Measurements from ENCODE around the gene ATP23.

ATP23 gene

DNA sequence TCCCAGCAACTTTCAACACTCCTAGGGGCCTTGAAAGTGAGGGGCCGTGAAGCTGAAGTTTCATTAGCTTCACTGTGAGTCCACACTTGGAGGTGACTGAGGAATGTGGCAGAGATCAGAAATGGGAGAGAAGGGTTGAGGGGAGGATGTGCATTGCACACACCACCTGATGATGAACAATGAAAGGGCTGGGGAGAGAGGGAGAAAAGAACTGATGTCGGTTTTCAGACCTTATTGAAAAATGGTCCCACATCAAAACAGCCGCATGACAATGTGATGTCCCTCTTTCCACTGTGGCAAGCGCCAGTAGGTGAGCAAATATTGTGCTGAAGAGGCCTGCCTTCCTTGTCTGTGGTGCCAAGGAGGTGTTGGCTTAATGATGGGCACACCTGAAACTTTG is 32.3 kb upstream of the ATP23 start:
- no peak for FAIRE-seq

DNA sequence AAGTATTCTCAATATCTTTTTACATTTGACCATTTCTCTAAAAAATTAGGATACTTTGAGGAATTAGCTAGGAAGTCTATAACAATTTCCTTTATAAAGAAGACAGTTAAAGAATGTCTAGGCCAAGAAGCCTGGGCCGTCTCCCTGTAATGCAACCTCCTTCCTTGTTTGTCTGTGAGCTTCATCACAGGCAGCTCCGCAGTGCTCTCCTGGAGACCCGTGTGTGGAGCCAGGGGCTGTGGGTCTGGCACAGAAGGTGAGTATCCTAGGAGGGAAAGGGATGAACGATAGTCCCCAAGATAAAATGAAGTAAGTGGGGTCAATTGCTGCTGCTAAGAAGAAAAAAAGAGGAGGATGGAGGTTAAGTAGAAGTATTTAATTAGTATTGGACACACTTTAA is 31.8 kb upstream of the ATP23 start:
- no peak for FAIRE-seq

DNA sequence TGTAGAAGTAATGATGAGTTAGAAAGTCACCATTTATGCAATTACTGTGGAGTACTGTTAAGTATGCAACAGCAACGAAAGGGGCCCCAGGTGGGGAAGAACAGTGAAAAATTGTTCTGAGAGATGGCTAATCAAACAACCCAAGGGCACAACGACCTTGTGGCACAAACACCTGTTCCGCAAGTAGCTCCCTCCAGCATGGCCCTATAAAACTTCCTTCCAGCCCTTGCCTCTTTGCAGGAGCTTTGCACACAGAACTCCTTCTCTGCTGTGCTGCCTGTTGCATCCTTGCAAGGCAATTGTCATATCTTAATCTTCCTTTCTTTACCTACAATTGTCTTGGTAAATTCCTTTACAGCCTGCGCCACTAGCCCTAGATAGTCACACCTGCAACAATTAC is 23.2 kb upstream of the ATP23 start:
- FAIRE-seq, result no peak

DNA sequence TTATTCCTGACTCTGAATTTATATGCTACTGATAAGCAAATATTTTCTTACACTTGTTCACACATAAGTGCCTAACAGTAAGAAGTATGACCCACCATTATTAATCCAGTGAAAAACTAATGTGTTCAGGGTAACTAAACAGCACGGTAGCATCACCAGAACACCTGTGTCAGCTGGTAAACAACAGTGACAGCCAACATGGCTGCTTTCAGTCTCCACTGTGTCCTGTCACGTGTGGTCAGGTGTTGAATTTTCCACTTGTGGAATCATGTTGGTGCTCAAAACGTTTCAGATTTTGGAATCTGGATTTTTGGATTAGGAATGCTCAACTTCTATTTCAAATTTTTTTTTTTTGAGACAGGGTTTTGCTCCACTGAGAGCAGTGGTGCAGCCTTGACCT is 14.3 kb upstream of the ATP23 start:
- no peak for FAIRE-seq

DNA sequence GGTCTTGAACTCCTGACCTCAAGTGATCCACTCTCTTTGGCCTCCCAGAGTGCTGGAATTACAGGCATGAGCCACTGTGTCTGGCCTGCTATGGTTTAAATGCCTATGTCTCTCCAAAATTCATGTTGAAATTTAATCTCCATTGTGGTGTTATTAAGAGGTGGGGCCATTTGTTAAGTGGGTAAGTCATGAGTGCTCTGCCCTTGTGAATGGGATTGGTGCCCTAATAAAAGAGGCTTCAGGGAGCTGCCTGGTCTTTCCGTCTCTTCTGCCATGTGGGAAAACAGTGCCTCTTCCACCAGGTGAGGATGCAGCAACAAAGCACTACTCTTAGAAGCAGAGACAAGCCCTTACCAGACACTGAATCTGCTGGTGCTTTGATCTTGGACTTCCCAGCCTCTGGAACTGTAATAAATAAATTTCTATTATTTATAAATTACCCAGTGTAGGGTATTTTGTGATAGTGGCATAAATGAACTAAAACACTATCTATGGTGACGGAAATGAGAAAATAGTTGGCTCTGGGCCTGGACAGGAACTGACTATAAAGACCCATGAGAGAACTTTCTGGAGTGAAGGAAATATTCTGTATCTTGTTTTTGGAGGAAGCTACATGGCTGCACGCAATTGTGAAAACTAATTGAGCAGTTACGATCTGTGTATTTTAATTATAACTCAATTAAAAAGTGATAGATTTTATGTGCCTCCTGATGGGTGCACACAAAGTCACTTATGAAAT is 12.1 kb upstream of the ATP23 start:
- no peak for FAIRE-seq

DNA sequence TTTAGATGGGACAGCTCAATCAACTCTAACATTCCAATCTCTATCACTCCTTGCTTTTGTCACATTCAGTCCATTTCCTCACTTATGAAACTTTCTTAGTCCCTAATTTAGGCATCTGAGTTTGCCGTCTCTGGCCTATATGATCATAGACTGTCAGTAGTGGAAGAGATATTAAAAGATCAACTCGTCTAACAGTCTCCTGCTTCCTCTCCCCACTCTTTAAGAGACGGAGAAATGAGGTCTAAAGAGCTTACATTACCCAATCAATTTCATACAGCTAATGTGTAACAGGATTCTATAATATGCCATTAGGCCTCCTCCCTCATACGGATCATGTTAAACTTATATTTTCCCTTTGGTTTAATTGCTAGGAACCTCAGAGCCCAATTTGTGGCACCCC is 6.5 kb upstream of the ATP23 start:
- no peak for FAIRE-seq

DNA sequence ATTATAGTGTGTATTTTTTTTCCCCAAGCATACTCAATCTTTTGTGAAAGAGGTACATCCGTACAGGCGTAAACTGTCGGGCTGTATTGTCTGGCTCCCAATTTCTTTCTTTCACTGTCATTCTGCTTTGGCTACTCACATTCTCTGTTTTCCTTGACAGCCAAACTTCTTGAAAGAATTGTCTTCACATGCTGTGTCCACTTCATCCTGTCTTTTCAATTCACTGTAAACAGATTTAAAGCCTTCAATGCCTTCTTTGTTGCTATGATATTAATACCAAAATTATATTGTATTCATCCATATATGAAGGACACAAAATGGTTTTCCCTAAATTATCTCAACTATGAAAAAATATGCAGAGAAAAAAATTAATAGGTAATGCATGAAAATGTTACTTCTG is 6.0 kb upstream of the ATP23 start:
- no peak for FAIRE-seq

DNA sequence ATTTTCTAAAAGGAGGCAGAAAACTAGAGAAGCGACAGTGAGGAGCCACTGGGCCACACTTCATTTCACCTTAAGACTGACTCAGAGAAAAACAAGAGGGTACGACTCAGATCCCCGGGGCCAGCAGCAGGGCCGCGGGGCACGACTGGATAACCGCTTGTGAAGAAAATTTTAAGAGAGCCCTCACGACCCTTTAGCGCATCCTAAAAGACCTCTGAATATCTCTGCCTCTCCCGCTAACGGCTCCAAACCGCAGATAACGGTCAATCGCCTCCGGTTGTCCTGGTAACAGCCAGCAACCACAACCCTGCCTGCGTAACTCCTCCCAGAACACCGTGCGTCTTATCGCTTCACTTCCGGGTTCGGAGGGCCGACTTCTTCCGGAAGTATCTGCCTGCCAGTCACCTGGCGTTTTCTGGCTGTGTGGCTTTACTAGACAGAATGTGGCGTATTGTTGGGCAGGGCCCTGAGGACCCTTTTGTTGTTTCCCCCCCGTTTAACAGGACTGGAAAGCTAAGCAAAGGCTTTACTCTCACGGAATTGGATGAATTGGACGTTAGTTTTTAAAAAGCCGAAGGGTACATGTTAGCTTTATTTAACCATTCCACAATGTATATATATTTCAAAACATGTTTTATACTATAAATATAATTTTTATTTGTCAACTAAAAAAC is 5.4 kb upstream of the ATP23 start:
- FAIRE-seq, result peak; percentile 35

DNA sequence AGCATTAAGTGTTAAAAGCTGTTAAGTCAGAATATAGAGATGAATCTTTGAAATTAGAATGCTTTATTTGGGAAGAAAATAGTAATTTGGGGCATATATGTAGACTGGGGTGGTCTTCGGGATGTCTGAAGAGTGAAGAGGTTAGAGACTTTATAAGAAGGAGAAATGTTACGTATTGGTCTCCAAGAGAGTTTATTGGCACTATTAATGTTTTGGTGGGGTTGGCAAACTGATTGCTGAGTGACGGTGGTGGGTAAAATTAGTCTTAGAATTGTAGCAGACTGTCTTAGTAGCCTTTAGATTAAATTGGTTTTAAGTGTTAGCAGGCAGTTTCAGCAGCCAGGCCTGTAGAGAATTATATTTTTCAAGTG is 4.9 kb upstream of the ATP23 start:
- no peak for FAIRE-seq

DNA sequence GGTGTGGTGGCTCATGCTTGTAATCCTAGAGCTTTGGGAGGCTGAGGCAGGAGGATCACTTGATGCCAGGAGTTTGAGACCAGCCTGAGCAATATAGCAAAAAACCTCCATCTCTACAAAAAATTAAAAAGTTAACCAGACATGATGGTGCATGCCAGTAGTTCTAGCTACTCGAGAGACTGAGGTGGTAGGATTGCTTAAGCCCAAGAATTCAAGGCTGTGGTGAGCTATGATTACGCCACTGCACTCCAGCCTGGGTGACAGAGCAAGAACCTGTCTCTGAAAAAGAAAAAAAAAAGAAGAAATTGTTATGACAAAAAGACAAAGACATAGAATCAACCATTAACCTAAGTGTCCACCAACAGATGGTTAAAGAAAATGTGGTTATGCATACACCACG is 2.1 kb upstream of the ATP23 start:
- FAIRE-seq, result no peak

DNA sequence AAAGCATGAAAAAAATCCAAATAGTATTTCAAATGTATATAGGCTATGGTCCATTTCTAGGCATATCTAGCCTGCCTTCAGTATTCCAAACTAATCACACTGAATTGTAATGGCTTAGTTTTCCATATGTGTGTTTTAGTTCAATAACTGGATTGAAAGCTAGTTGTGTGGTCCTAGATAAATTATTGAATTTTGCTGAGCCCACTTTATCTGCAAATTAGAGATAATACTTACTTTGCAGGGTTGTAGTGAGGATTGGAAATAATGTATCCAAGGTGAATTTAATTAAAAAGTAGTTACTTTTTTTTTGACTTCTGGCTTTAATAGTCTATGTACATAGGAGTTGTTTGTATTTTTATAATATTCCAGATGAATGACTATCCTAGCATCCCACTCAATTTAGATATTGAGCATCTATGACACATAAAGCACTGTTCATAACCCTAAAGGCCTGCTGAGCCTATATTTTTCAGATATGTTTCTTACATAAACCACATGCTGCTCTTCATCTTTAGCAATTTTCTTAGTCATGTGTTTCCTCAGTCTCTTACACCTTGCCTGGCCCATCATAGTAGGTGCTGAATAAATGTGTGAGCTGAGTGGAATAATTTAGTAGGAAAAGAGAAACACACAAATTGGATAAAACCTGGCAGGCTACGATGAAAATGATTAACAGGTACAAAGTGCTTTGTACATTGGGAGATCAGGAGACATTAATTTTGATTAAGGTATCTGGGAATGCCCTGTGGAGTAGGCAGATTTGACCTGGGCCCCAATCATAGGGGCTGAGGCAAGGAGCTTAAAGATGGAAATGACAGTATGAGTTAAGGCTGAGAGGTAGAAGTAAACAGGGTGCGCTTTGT is 1.1 kb upstream of the ATP23 start:
- no peak for FAIRE-seq

DNA sequence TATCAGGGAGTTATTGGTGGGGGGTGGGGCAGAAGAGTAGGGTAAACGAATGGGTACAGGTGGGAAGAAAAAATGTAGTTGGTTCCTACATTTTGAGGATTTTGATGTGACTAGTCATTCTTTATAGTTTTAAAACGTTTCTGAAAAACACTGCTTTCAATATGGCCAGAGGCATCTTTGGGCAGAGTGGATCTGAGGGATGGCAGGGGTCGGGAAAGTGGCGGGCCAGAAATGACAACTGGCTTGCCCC is 527 bp upstream of the ATP23 start:
- FAIRE-seq, result no peak

DNA sequence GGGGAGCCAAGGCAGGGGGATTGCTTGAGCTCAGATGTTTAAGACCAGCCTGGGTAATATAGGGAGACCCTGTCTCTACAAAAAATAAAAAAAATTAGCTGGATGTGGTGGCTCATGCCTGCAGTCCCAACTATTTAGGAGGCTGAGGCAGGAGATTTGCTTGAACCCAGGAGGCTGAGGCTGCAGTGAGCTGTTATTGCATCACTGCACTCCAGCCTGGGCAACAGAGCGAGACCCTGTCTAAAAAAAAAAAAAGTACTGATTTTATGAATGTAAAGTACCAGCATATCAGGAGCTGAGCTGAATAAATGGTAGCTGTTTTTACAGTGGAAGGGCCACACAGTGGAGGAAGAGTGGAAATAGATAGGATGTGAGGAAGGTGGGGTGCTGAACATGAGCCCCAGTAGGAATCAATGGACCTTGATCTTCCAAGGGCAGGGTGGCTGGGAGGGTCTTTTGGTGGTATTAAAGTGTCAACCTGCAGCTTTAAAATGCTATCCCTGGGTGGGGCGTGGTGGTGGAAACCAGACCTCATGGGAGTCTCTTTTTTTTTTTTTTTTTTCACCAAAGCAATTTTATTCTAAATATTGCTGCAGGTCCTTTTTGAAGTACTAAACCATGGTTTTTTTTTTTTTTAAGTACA is 2.2 kb downstream of the ATP23 start:
- no peak for FAIRE-seq

DNA sequence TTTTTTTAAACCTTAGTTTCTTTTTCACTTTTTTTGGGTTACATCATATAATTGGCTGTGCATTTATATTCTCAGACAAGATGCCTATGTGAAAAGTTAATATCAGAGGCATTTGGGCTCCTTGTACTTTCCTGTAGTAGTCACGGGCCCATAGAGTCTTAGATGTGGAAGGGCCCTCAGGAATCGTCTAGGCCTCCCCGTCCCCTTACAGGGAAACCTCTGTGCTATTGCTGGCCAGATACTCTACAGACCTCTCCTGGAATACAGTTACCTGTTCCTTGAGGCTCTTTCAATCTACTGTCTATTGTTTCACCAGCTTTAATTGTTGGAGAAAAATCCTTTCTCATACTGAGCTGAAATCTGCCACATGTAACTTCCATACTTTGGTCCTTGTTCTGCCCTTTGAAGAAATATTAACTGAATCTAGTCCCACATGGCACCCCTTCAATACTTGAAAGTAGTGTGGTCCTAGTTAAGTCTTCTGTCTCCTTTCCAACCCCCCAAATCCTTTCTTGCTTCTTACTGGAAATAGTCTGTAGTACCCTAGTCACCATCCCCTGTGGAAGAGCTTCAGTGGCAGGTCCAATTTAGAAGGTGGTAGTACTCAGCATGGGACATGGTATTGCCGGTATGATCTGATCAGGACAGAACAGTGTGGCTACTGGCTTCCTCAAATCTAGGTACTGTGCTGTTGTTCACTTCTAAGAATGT is 3.1 kb downstream of the ATP23 start:
- FAIRE-seq, result no peak

DNA sequence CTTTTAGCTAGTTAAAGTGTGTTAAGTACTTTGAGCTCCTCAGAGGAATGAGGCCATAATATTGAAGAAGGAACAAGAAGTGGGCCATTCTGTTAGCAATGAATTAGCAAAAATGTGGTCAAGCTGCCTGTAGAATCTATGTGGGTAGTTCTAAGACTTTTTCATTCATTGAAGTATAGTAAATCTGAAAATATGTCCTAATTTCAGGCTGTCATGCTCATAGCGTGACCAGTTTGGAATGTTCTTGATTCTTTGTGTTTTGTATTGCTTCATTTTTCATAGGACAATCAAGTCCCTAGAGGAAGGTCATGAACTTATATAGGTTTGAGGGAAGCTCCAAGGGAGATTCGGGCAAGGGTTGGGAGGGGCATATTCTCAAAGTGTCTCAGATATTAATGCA is 11.4 kb downstream of the ATP23 start:
- no peak for FAIRE-seq

DNA sequence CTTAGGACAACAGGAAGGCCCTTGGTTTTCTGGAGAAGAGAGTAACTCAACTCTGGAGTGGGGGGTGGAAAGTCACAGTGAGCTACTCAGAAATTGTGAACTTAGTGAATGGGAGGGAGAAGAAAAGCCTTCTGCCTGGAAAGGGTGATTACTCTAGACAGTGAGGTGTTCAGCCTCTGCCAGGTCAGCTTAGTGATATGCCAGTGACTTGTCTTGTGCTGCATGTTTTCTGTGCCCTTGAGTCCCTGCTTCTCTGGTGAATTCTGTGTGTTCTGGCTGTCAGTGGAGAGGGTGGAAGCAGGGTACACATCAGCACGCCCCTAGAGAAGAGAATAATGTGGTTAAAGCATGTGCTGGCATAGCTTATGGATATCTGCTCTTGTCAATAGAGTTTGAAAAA is 13.4 kb downstream of the ATP23 start:
- no peak for FAIRE-seq

DNA sequence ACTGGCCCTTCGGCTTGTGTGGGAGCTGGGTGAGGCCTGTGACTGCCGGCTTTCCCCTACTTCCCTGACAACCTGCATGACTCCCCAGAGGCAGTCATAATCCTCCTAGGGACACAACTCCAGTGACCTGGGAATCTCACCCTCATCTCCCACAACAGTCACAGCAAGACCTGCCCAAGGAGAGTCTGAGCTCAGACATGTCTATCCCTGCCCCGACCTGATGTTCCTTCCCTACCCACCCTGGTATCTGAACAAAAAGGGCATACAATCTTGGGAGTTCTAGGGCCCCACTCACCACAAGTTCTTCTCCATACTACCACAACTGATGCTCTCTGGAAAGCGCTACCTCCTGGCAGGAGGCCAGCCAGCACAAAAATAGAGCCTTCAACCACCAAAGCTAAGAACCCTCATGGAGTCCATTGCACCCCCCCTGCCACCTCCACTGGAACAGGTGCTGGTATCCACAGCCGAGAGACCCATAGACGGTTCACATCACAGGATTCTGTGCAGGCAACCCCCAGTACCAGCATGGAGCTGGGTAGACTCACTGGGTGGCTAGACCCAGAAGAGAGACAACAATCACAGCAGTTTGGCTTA is 16.8 kb downstream of the ATP23 start:
- FAIRE-seq, result no peak

DNA sequence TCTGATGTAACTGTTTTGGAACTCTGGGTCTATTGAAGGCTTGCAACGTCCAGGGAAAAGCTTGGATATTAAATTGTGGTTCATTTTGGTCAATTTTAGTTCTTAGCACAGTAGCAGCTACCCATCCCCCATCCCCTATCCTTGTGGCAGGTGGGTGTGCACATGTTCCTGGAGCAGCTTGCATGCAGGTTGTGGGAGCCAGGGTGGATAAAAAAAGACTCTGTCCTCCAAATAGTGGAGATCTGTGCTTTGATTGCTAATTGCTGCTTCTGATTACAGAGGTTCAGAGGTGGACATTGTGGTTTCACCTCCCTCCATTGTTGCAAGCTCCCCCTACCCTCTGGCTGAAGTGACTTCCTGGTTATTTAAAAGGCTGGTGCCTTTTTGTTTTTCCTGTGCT is 23.1 kb downstream of the ATP23 start:
- no peak for FAIRE-seq

DNA sequence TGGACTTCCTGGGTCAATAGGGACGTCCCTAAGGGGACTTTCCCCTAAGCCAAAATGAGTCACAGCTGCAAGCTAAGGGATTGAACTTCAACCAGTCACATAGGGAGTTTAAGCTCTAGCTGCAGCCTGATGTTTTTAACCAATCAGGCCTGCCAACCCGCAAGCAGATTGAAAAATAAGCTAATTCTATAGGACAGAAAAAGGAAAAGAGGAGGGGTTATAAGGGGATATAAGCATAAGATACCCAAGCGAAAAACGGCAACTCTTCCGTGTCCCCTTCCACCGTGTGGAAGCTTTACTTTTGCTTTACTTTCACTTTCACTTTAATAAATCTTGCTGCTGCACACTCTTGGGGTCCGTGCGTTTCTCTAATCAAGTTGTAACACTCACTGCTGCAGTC is 24.4 kb downstream of the ATP23 start:
- no peak for FAIRE-seq

DNA sequence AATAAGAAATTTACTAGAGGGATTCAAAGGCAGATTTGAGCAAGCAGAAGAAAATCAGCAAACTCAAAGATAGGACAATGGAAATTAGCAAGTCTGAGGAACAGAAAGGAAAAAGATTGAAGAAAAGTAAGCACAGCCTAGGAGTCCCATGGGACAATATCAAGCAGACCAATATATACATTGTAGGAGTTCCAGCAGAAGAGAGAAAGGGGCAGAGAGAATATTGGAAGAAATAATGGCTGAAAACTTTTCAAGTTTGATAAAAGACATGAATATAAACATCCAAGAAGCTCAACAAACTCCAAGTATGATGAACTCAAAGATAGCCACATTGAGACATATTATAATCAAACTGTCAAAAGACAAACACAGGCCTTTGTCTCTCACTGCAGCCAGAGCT is 25.2 kb downstream of the ATP23 start:
- FAIRE-seq, result no peak

DNA sequence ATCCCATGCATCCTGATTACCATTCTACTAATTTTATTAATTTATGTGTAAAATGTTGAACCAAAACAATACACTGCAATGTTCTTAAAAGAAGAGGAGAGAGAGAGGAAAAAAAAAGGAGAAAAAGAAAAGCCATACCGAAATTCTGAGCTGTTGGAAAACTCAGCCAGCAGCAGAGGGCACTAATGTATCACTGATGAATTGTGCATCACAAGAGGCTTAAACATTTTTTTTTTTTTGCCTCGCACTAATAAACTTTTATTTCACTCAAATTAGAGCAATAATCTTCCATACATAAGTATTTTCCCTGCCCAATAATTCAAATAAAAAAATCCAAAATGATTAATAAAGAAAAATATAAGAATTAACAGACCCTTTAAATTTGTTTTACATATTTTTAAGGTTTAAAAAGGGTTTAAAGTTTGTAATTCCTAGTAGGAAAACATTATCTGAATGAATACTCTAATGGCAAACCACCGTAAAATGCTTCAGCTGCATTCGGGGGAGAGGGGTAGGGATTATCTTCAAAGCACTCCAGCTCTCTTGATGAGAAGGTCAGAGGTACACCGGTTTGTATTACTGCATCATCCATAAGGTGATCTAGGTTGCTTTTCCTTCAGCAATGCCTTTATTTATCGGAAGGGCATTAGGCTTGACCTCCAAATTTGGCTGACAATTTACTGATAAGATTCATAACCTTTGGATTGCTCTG is 41.9 kb downstream of the ATP23 start:
- FAIRE-seq, result peak; percentile 93
